Liver (tissue), 3 donors: Measurements from ENCODE around the gene RAB5A.

Experiments
- CTCF ChIP-seq: fragments of 150-350 bp; IDR thresholded peaks from 2 replicates; pipeline ENCODE4 v1.5.1; 2017; ENCODE audit warnings: improper control_type of control experiment, low read depth, low read length; ENCODE audit not compliant: missing input control
- RAD21 ChIP-seq, 2 donors: IDR thresholded peaks; 2 replicates each; pipeline ENCODE4 v1.6.1; 2016; ENCODE audit warnings: antibody characterized with exemption in 2 of 2, mild to moderate bottlenecking in 2 of 2
- TF ChIP-seq, protein P1 (sequence below): IDR thresholded peaks from 2 replicates; pipeline ENCODE4 v1.6.1; 2016; ENCODE audit warnings: antibody characterized with exemption
- donor health status: healthy.
- donor health status: healthy.

DNA sequence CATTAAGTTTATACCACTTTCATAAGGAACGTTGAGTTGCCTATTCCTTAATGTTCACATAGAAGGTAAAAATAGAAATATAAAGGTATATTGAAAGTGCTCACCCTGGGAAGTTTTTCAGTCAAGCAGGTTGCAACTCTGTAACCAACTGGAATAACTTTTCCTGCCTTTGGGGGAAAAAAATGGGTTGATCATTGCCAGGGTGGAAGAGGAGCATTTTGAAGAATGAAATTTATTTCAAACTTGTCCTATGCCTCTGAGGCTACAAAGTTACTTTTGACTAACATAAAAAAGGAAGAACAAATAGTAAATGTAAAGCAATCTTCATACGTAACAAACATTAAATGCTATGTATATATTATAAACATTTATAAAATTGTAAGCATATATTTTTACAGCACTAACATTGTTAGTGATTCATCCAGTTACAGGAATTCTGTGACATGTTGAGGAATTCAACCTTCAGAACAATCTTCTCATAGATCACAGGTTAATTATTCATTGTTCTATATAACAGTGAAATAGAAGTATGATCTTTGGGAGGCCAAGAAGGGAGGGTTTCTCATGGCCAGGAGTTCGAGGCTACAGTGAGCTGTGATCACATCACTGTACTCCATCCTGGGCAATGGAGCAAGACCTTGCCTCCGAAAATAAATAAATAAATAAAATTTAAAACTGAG is 26.4 kb upstream of the RAB5A start:
- no peak for TF ChIP-seq CTCF
- TF ChIP-seq RAD21 (IDR thresholded peaks at IDR 0.05), result no peak
- TF ChIP-seq, protein P1, sequence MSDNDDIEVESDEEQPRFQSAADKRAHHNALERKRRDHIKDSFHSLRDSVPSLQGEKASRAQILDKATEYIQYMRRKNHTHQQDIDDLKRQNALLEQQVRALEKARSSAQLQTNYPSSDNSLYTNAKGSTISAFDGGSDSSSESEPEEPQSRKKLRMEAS, result no peak
